HT1080 (cell line): ENCODE measurements around the gene ASIC5. TPM values are rescaled to one million over a fixed set of nuclear protein-coding genes. Genes with fewer than 3 reads are reported as not detected.
A peak's percentile ranks its signal among the peaks of the same experiment; 100 is the strongest.
"Not testable (repeated sequence)": the region's sequence is repeated elsewhere in the genome, so short reads cannot be mapped to it uniquely, and the experiment has no call there.

Source experiments
- DNase-seq: peaks from one replicate; pipeline ENCODE4 v3.0.0-alpha.2; 2015; ENCODE audit warnings: low read depth
- polyA plus RNA-seq, 2 experiments: library from polyadenylated mRNA; depleted of rRNA; stranded (reverse); fragments of >200 nt; gene quantifications; 2 replicates each; pipeline ENCODE4 v1.2.3, GENCODE V29; 2015
- total RNA-seq: library from RNA; depleted of rRNA; stranded (reverse); fragments of >200 nt; shearing (Covaris generic); gene quantifications from 2 replicates; pipeline ENCODE4 v1.2.3, GENCODE V29; 2014; rRNA removed

ASIC5 gene, protein sequence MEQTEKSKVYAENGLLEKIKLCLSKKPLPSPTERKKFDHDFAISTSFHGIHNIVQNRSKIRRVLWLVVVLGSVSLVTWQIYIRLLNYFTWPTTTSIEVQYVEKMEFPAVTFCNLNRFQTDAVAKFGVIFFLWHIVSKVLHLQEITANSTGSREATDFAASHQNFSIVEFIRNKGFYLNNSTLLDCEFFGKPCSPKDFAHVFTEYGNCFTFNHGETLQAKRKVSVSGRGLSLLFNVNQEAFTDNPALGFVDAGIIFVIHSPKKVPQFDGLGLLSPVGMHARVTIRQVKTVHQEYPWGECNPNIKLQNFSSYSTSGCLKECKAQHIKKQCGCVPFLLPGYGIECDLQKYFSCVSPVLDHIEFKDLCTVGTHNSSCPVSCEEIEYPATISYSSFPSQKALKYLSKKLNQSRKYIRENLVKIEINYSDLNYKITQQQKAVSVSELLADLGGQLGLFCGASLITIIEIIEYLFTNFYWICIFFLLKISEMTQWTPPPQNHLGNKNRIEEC
- not detected in 2 replicates for total RNA-seq
- polyA plus RNA-seq (2015; cell fraction: cytosol; rRNA removed) = not detected in 2 replicates
- polyA plus RNA-seq (2015; cell fraction: nucleus; rRNA removed) = not detected in 2 replicates

DNA sequence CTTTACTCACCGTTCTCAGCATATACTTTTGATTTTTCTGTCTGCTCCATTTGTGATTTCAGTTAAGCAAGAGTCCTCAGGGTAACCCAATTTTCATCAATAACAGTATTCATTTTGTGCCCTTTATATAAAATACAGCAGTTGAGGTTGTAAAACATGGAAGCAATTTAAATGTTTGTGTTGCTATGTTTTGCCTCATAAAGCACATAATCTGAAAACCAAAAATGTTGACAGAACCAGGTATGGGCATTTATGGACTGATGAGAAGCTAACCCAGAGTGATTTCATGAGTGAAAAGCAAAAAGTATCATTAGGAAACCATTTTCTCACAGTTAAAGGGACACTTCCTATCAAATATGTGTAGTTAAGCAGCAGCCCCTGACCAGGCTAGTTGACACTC is at the start of gene ASIC5:
Gene ASIC5, minus strand, starts transcription at position 101 of the 400 bp plus-strand sequence. Its CDS starts 51 bp downstream, at position 50.
- DNase-seq = no peak

GRCh38 chr4:155914782-155915181 is 48.7 kb upstream of the ASIC5 start:
- no peak for DNase-seq

DNA sequence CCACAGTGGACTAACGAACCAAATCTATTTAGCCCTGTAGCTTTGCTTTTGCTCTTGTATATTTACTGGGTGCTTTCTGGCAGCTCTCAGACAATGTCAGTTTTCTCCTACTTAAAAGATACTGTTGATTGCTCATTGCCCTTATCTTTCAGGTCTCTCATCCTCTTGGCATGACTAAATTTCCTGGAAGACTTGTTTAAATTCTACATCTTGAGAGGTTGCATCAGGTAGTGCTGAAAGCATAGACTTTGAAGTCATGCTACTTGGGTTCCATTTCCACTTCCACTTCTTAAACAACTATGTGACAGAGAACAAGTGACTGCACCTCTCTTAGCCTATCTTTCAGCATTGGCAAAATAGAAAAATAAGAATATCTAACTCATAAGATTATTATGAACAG is 45.8 kb upstream of the ASIC5 start:
- DNase-seq = no peak

DNA sequence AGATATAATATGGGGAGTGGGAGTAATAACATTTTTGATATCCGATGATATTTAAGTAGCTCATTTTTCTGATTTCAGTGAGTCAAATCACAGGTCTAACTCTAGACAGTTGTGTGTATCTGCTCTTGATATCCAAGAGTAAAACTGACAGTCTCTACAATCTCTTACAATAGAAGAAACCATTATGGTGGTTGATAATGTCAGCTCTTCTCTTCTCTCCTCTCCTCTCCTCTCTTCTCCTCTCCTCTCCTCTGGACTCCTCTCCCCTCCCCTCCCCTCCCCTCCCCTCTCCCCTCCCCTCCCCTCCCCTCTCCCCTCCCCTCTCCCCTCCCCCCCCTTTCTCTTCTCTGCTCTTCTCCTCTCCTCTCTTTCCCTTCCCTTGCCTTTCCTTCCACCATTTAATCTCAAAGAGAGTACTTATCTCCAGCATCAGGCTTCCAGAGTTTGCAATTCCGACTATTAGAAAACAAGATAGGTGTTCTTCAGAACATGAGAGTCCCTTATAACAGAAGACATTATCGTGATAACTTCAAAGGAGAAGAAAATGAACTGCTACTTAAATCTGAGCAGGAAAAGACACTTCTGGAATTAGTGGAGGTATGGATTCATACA is 43.6 kb upstream of the ASIC5 start:
- DNase-seq = no peak

DNA sequence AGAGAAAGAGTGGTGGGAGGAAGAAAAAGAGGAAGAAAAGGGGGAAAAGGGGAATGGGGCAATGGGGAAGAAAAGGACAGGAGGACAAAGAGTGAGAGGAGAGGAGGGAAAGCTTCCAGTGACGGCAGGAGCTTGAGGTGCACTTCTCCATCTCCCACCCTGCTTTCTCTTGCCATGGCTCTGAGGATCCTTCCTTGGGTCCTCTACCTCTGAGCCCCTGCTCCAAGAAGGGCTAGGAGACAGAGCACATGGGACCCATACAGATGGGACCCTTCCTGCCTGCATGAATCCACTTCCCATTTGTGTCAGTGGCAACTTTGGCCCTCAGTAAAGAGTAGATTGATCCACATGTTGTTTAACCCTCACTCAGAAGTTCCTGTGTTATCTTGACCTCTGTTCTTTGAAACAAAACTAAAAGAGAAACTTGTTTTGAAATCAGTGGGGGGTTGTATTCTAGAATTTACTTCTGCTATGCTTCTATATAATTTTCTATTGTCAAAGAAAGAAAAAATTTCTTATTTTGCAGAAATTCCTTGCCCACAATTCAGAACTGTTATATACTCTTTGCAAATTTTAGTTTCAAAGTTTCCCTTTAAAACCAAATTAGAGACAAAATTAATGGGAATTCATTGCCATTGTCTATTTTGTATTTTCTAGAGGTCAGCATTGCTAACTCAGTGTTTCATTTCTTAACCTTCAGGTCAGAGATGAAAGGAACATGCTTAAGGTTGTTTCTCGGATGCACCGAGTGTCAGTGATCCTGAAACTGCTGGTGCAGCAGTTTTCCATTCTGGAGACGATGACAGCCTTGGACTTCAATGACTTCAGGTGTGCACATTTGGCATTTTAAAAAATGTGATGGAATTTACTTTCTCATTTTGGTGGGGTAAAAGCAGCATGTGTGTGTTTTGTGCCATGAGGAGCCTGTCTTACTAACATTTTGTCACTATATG is 42.4 kb upstream of the ASIC5 start:
- no peak for DNase-seq

- DNase-seq = no peak
These were observed 41.5 kb upstream of the ASIC5 start for GRCh38 chr4:155907556-155907955.

DNA sequence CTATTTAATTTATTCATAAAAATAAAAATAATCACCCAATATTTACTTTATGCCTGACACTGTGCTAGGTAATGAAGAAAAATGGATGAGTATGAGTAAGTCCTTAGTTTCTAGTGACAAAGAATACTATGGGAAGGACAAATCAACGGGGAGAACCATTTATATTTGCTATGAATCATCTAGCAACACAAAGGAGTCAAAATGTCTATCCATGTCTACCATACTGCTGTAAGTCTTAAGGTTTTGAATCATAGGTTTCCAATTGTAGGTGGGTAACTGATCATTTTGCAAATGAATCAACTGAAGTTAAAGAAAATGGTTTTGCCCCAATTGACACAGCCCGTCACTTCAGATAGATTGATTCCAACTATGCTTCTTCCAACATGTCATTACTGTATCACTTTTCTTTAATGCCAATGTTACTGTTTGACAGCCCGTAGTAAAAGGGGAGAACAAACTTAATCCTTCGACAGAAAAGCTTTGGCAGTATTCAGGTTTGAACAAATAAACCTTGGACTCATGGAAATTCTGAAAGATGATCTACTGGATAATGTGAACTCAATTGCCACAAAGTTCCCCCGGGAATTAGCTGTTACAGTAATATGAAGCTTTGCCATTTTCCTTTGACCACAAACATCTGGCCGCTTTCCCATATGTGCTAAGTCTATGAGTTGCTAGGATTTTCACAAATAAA is 40.6 kb upstream of the ASIC5 start:
- DNase-seq = peak; percentile 81

DNA sequence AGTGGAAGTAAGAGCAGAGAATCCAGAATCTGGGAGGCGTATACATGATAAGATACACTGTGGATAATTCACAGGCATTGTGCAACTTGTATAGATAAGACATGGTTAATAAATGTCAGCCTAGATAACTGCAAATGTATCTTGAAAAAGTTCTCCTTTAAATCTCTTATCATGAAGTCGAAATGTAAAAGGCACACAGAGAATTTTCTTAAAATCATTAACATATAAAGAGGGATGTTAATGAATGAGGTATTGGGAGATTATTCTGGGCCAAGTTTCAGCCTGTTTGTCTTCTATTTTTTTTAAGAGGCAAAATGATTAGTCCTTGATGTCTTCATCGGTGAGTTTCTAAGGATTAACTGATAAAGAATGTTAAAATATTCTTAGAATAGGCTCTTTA is 38.3 kb upstream of the ASIC5 start:
- DNase-seq = no peak

- no peak for DNase-seq
These were observed 37.4 kb upstream of the ASIC5 start, which contains the start of gene TDO2 for GRCh38 chr4:155903453-155903852. TDO2 (plus strand) TSS chr4:155903696; CDS start chr4:155903759, 63 bp downstream.

- no peak for DNase-seq
These were observed 34.9 kb upstream of the ASIC5 start for GRCh38 chr4:155901013-155901412.

DNA sequence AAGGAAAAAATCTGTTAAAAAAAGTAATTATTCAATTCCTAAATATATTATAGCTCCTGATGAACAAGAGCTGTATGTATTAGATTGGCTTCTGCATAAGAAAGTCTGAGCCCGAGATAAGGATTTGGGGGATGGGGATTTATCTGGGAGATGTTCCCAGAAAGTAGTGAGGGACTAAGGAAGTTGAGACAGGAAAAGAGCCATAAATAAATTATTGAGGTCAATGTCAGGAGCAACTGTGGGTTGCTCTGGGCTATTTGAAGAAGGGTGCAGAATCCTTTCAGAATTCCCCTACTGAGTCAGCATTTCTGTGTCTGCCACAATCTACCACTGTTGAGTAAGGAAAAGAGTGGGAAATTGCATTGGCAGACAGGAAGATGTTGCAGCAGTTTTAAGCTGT is 34.3 kb upstream of the ASIC5 start:
- peak; percentile 79 for DNase-seq

GRCh38 chr4:155899891-155900290 is 33.8 kb upstream of the ASIC5 start:
- DNase-seq = no peak

DNA sequence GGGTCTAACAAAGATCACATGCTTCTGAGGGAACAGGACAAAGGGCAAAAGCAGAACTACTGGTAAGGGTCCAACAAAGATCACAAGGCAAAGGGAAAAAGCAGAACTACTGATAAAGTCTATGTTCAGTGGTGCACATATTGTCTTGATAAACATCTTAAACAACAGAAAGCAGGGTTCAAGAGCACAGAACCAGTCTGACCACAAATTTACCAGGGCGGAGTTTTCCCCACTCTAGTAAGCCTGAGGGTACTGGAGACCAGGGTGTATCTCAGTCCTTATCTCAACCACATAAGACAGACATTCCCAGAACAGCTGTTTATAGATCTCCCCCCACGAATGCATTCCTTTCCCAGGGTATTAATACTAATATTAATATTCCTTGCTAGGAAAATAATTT is 32.3 kb upstream of the ASIC5 start:
- not testable (repeated sequence) for DNase-seq

DNA sequence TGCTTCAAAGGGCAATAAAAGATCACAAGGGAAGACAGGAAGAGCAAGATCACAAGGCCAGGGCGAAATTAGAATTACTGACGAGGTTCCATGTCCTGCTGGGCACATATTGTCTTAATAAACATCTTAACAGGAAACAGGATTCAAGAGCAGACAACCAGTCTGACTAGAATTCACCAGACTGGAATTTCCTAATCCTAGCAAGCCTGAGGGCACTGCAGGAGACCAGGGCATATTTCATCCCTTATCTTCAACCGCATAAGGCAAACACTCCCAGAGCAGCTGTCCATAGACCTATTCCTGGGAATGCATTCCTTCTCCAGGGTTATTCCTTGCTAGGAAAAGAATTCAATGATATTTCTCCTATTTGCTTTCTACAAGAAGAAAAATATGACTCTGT is 25.0 kb upstream of the ASIC5 start:
- DNase-seq = peak; percentile 87

GRCh38 chr4:155889946-155890345 is 23.9 kb upstream of the ASIC5 start:
- no peak for DNase-seq

DNA sequence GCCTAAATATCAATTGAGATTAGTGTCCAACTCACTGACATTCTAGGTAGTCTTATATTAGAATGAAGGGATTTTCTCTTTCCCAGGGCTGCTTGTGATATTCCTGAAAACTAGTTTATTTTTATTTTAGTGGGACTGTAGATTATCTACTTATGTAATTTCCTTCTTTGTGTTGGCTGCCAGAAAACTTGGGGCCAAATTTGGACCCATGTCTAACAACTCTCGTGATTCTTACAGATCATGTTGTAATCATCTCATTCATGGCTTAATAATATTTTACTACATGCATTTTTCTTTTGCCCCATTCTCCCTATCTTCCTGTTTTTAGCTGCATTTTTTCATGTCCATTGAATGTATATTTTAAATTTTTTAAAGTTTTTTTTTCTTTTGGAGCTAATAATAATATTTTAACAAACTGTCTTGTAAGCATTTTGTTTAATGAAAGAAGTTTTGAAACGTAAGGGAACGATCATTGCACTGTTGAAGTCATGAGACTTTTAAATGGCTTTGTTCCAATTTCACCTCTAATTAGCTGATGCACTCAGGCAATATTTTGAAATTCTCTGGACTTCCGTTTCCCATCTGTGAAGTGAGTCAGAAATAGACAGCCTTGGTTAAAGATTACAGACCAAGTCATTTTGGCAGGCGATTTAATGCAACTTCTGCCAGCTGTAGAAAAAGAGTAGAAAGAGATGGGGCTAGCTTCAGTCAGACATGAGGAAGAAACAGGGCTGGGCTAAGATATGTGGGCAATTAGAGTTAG is 23.1 kb upstream of the ASIC5 start:
- peak; percentile 82 for DNase-seq

GRCh38 chr4:155887847-155888570 is 21.9 kb upstream of the ASIC5 start:
- no peak for DNase-seq

DNA sequence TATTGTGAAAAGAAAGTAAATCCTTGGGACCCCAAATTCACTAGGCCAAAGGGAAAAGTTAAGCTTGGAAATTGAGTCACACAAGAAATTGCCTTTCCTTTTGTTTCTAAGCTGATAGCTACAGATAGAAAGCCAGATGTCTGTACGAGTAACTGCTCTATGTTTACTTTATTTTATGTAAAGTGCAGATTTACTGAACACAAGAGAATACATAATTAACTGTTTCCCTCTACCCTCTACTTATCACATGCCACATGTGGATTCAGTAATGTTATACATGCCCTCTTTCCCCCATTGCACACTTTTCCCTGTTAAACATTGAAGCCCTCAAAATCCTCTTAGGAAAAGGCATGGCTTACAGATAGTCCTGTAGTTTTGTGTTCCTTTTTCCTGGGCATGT is 21.0 kb upstream of the ASIC5 start:
- DNase-seq = no peak

DNA sequence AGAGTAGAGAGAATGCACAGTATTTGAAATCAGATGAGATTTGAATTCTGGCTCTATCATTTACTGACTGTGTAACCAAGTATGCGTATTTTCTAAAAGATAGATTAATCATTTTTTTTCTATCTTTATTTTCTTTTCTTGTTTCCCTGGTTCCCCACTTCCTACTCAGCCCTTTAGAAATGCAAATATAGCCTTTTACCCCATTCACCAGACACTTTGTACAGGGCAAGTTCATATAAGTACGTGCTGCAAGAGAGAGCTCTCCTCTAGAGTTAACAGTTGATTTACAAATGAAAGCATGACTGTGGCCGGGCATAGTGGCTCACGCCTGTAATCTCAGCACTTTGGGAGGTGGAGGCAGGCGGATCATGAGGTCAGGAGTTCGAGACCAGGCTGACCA is 19.6 kb upstream of the ASIC5 start:
- DNase-seq = no peak
